HepG2 (cell line): ENCODE results near the gene RTEL1. TPM values are rescaled to one million over a fixed set of nuclear protein-coding genes. Genes with fewer than 3 reads are reported as not detected.

Experiments used
- CHD4 ChIP-seq: fragments of 200-600 bp; sonication (generic); IDR thresholded peaks from 2 replicates; pipeline ENCODE4 v1.7.0; 2017; ENCODE audit warnings: mild to moderate bottlenecking, low read length, borderline replicate concordance
- MAF1 ChIP-seq: sonication (generic); formaldehyde crosslinking; IDR thresholded peaks from 2 replicates; pipeline ENCODE4 v1.5.0; 2020; ENCODE audit warnings: missing genetic modification reagents, borderline replicate concordance
- NCOA5 ChIP-seq: sonication (generic); formaldehyde crosslinking; IDR thresholded peaks from 2 replicates; pipeline ENCODE4 v1.4.0; 2020; ENCODE audit warnings: missing genetic modification reagents
- NR2F6 ChIP-seq, 2 experiments: IDR thresholded peaks; 2 replicates each; pipeline ENCODE4 v1.6.1; 2016; ENCODE audit warnings: antibody characterized with exemption in 1 of 2, mild to moderate bottlenecking in 1 of 2
- PAWR ChIP-seq: sonication (generic); formaldehyde crosslinking; IDR thresholded peaks from 2 replicates; pipeline ENCODE4 v1.4.0; 2020; ENCODE audit warnings: missing genetic modification reagents, mild to moderate bottlenecking, borderline replicate concordance
- RORA ChIP-seq: sonication (generic); formaldehyde crosslinking; IDR thresholded peaks from 2 replicates; pipeline ENCODE4 v1.5.0; 2020; ENCODE audit warnings: mild to moderate bottlenecking, missing genetic modification reagents, moderate library complexity
- SMYD3 ChIP-seq: sonication (generic); formaldehyde crosslinking; IDR thresholded peaks from 2 replicates; pipeline ENCODE4 v1.8.1; 2023; ENCODE audit warnings: mild to moderate bottlenecking, missing genetic modification reagents
- USF2 ChIP-seq, 2 experiments: sonication (generic) in 1 of 2; formaldehyde crosslinking in 1 of 2; IDR thresholded peaks; 2 replicates each; pipeline versions ENCODE4 v1.5.1 to v1.6.1; 2011 to 2020; ENCODE audit warnings: borderline replicate concordance in 1 of 2, low read depth in 1 of 2, low read length in 1 of 2, mild to moderate bottlenecking in 1 of 2, missing genetic modification reagents in 1 of 2, moderate library complexity in 1 of 2
- ZBTB40 ChIP-seq, 2 experiments: fragments of 450-650 bp in 1 of 2; sonication (generic) in 1 of 2; formaldehyde crosslinking in 1 of 2; IDR thresholded peaks; 2 replicates each; pipeline versions ENCODE4 v1.6.1 to v1.8.0; 2016 to 2022; ENCODE audit warnings: antibody characterized with exemption in 1 of 2, mild to moderate bottlenecking in 1 of 2, missing genetic modification reagents in 1 of 2
- ZBTB44 ChIP-seq: sonication (generic); formaldehyde crosslinking; IDR thresholded peaks from 2 replicates; pipeline ENCODE4 v1.4.0; 2020; ENCODE audit warnings: missing genetic modification reagents
- ZNF30 ChIP-seq: sonication (generic); formaldehyde crosslinking; IDR thresholded peaks from 2 replicates; pipeline ENCODE4 v1.5.0; 2020; ENCODE audit warnings: mild to moderate bottlenecking, missing genetic modification reagents
- ZNF430 ChIP-seq: sonication (generic); formaldehyde crosslinking; IDR thresholded peaks from 2 replicates; pipeline ENCODE4 v1.9.0; 2021; ENCODE audit warnings: mild to moderate bottlenecking, missing genetic modification reagents
- ZNF501 ChIP-seq: sonication (generic); formaldehyde crosslinking; IDR thresholded peaks from 2 replicates; pipeline ENCODE4 v1.5.1; 2020; ENCODE audit warnings: mild to moderate bottlenecking, moderate library complexity, missing genetic modification reagents
- ZNF530 ChIP-seq: sonication (generic); formaldehyde crosslinking; IDR thresholded peaks from 2 replicates; pipeline ENCODE4 v1.5.0; 2020; ENCODE audit warnings: low read depth, mild to moderate bottlenecking, missing genetic modification reagents
- ZNF558 ChIP-seq: sonication (generic); formaldehyde crosslinking; IDR thresholded peaks from 2 replicates; pipeline ENCODE4 v1.9.0; 2022; ENCODE audit warnings: mild to moderate bottlenecking, missing genetic modification reagents, borderline replicate concordance
- polyA plus RNA-seq, 8 experiments: library from polyadenylated mRNA; depleted of rRNA in 3 of 8; stranded (reverse) in 7 of 8; unstranded in 1 of 8; fragments of >200 nt; fragmentation: Illumina TruSeq in 4 of 8; extraction: Trizol in 4 of 8; gene quantifications; 2 replicates each; pipeline versions ENCODE4 v1.2.1 to v1.2.3, GENCODE V29; 2011 to 2016; ENCODE audit warnings: low read depth in 4 of 8, missing spikeins in 1 of 8, mixed read lengths in 1 of 8; ENCODE audit not compliant: insufficient read depth in 1 of 8
- total RNA-seq, 5 experiments: library from RNA; depleted of rRNA; stranded (reverse); fragments of >200 nt; fragmentation: Illumina TruSeq; extraction: Trizol; gene quantifications; 2 replicates each; pipeline ENCODE4 v1.2.3, GENCODE V29; 2016; ENCODE audit warnings: low read depth in 1 of 5

The RTEL1 gene
- total and polyA plus RNA-seq, 2 of the 13 experiments (the other 11 are each of a cell fraction or from before 2014, with no cell fraction given) = 21.8 to 36.4 TPM

- 0 out of 2 replicates have a peak, but pooled peaks have one; percentile 28 for TF ChIP-seq ZBTB44 (CRISPR knock-in tag)
- no peak for TF ChIP-seq CHD4
- no peak for TF ChIP-seq USF2 (IDR thresholded peaks at IDR 0.05; ENCODE audit: low read depth, low read length)
- no peak for TF ChIP-seq USF2 (CRISPR knock-in tag; IDR thresholded peaks at IDR 0.05; ENCODE audit: borderline replicate concordance)
- no peak for TF ChIP-seq PAWR
- peak; percentile 63 for TF ChIP-seq ZNF501 (CRISPR knock-in tag)
- TF ChIP-seq ZNF430 (CRISPR knock-in tag) = 0 out of 2 replicates have a peak, but pooled peaks have one; percentile 56
- TF ChIP-seq NR2F6 (IDR thresholded peaks at IDR 0.05) = no peak
- no peak for TF ChIP-seq NR2F6 (CRISPR knock-in tag; IDR thresholded peaks at IDR 0.05)
- no peak for TF ChIP-seq SMYD3
- TF ChIP-seq MAF1 (CRISPR knock-in tag) = 0 out of 2 replicates have a peak, but pooled peaks have one; percentile 36
- no peak for TF ChIP-seq NCOA5 (CRISPR knock-in tag)
- no peak for TF ChIP-seq RORA (CRISPR knock-in tag)
- TF ChIP-seq ZNF558 (CRISPR knock-in tag) = peak; percentile 44; the same call in 1 of the 2 replicates
- no peak for TF ChIP-seq ZNF530 (CRISPR knock-in tag)
- TF ChIP-seq ZBTB40 (IDR thresholded peaks at IDR 0.05) = no peak
- no peak for TF ChIP-seq ZBTB40 (CRISPR knock-in tag; IDR thresholded peaks at IDR 0.05)
- TF ChIP-seq ZNF30 (CRISPR knock-in tag) = no peak
Measured at GRCh38 chr20:63652192-63652980, 5.7 kb upstream of the RTEL1 start (continued).
